RWPE1 (cell line): Measurements from ENCODE around the gene TAPBPL.

ENCODE experiments used
- CTCF ChIA-PET: fragments of 350-600 bp; sonication (Branson Sonifier 250); formaldehyde crosslinking; extraction: SDS; loops from one replicate; lab custom pipeline; 2021; lab: Yijun Ruan, JAX
- POLR2A ChIA-PET: fragments of 400-600 bp; formaldehyde crosslinking; extraction: SDS; loops from one replicate; lab custom pipeline; 2020; ENCODE audit warnings: antibody characterized with exemption; ENCODE audit not compliant: low non-redundant PET; lab: Yijun Ruan, JAX
- DNase-seq: peaks from one replicate; pipeline ENCODE4 v3.0.0; 2012; ENCODE audit warnings: low spot score
- H3K27ac ChIP-seq: fragments of 450-650 bp; 2 replicates; pipeline ENCODE4 v1.5.1; 2017
- CTCF ChIP-seq: fragments of 450-650 bp; conservative IDR thresholded peaks from 2 replicates; pipeline ENCODE4 v1.5.1; 2017; ENCODE audit warnings: low read depth, mild to moderate bottlenecking

TAPBPL gene

GRCh38 chr12:6435961-6436715 is 15.7 kb upstream of the TAPBPL start:
- ChIA-PET CTCF (interaction anchor here (0.6 to 1.1 kb wide), 5 partner anchors 16 to 648 kb away, joined by 3 to 7 read pairs (median 3); no protein-coding TSS in a partner anchor), POLR2A (no interaction called here)
- DNase-seq = no peak
- TF ChIP-seq CTCF = no peak
- no peak overlapping the region for H3K27ac ChIP-seq

GRCh38 chr12:6437586-6437985 is 14.3 kb upstream of the TAPBPL start:
- H3K27ac ChIP-seq = no peak overlapping the region
- no peak for DNase-seq
- POLR2A ChIA-PET = no interaction called here
- TF ChIP-seq CTCF = no peak
- CTCF ChIA-PET = interaction anchor here (1.0 to 1.1 kb wide), 2 partner anchors 14 to 28 kb away, joined by 3 read pairs; no protein-coding TSS in a partner anchor

GRCh38 chr12:6438345-6438744 is 13.5 kb upstream of the TAPBPL start:
- ChIA-PET CTCF (interaction anchor here (0.7 to 1.4 kb wide), 3 partner anchors 14 to 27 kb away, joined by 3 to 6 read pairs (median 3); no protein-coding TSS in a partner anchor), POLR2A (no interaction called here)
- H3K27ac ChIP-seq = no peak overlapping the region
- no peak for DNase-seq
- no peak for TF ChIP-seq CTCF

GRCh38 chr12:6440391-6440790 is 11.5 kb upstream of the TAPBPL start:
- TF ChIP-seq CTCF = no peak
- CTCF ChIA-PET = no interaction called here
- no peak for DNase-seq
- H3K27ac ChIP-seq = no peak overlapping the region
- POLR2A ChIA-PET = no interaction called here

- ChIA-PET CTCF (no interaction called here), POLR2A (no interaction called here)
- H3K27ac ChIP-seq = no peak overlapping the region
- TF ChIP-seq CTCF = no peak
- DNase-seq = no peak
Measured at GRCh38 chr12:6442836-6443235, 9.0 kb upstream of the TAPBPL start.

GRCh38 chr12:6443361-6443983 is 8.4 kb upstream of the TAPBPL start:
- CTCF ChIA-PET = no interaction called here
- POLR2A ChIA-PET = no interaction called here
- TF ChIP-seq CTCF = no peak
- H3K27ac ChIP-seq = no peak overlapping the region
- DNase-seq = no peak
